WI38 (cell line): ENCODE results near the gene AP3M1.
A peak's percentile ranks its signal among the peaks of the same experiment; 100 is the strongest.
"Not testable (repeated sequence)": the region's sequence is repeated elsewhere in the genome, so short reads cannot be mapped to it uniquely, and the experiment has no call there.

Source experiments
- H3K4me3 ChIP-seq: 2 replicates; pipeline ENCODE4 v1.5.1; 2011; ENCODE audit warnings: low read depth, mild to moderate bottlenecking, control low read depth, low read length
- TF ChIP-seq, protein P1 (sequence below): IDR thresholded peaks from 2 replicates; pipeline ENCODE4 v1.5.1; 2012; ENCODE audit warnings: low read depth, mild to moderate bottlenecking, control low read depth, low read length

AP3M1 gene

DNA sequence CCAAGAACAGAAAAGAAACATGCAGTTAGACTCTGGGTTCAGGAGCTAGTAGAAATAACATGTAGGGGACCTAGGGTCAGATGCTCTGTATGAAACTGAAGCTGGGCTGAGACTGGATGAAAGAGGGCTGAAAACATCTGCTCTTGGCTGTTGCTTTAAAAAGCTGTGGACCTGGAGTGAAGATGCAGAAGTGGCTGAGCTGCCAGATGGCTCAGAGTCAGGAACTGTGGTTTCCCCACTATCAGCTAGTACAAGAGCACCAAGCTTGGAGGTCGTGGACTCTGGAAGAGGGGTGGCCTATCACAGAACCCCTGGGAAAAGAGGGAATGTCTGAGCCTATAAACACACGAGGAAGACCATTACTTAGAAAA is 6.3 kb upstream of the AP3M1 start:
- no peak overlapping the region for H3K4me3 ChIP-seq
- TF ChIP-seq, protein P1, sequence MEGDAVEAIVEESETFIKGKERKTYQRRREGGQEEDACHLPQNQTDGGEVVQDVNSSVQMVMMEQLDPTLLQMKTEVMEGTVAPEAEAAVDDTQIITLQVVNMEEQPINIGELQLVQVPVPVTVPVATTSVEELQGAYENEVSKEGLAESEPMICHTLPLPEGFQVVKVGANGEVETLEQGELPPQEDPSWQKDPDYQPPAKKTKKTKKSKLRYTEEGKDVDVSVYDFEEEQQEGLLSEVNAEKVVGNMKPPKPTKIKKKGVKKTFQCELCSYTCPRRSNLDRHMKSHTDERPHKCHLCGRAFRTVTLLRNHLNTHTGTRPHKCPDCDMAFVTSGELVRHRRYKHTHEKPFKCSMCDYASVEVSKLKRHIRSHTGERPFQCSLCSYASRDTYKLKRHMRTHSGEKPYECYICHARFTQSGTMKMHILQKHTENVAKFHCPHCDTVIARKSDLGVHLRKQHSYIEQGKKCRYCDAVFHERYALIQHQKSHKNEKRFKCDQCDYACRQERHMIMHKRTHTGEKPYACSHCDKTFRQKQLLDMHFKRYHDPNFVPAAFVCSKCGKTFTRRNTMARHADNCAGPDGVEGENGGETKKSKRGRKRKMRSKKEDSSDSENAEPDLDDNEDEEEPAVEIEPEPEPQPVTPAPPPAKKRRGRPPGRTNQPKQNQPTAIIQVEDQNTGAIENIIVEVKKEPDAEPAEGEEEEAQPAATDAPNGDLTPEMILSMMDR: no peak

DNA sequence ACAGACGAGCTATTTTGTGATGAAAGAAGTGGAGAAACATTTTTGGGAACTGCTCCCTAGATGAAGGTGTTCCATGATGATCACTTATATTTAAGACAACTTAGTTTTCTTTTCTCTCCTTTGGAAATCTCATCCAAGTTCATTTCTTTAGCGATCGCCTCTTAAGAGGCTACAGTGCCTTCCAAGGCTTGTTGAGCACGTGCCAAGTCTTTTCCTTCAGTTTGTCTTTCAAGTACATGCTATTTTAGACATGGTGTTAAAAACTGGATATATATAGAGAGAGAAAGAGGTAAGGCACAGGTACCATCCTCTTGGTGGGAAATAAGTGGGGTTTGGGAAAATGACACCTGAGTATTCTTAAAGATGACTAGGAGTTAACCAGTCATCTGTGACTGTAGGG is 3.0 kb upstream of the AP3M1 start:
- TF ChIP-seq, protein P1: no peak
- no peak overlapping the region for H3K4me3 ChIP-seq

DNA sequence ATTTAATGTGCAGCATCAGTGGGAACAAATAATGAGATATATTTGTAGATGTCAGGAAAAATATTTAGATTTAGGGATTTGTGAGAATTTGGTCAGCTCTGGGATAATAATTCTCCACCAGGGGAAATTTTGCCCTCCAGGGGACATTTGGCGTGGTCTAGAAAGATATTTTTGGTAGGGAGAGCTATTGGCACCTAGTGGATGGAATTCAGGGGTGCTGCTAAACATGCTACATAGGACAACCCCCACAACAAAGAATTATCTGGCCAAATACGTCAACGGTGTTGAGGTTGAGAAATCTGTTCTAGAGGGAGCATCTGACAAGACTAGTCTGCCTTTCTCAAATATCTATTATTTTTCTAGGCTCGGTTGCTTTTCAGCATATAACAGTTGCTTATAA is 2.5 kb upstream of the AP3M1 start:
- H3K4me3 ChIP-seq: no peak overlapping the region
- TF ChIP-seq, protein P1: peak; percentile 31; the same call in 1 of the 2 replicates

DNA sequence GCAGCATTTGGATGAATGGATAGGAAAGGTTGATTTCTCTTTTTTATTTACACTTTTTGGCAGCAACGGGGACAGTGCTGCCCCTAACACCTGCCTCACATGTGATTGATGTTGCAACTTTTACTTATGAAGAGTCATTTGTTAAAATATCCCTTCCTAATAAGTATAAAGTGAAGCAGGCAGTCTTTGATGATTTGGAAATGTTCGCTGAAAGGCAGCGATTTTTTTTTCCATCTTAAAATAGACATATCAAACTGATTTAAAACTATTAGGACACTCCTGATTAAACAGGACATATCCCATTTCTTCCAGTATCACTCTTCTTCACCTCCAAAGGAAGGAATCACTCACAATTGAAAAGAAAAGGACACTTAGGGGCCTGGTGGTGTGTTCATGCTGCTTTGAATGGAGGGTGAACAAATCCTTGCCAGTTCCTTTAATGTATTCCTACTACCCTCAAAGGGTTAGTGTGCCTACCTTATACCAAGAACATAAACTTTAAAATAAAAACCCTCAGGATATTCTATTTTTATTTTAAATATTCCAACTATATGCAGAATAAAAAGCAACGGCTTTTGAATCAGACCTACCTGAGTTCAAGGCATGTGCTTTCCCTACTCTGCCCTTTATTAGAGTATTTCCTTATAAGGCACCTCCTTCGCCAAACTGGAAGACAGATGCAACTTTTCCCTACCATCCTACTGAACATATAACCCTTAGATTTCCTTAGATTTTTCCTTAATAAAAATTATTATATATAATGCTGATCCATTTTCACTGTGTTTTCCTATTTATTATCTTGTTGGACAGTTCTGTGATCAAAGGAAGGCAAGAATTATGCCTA is 1.5 kb upstream of the AP3M1 start:
- TF ChIP-seq, protein P1: no peak
- H3K4me3 ChIP-seq: peak overlapping the region; percentile 92

DNA sequence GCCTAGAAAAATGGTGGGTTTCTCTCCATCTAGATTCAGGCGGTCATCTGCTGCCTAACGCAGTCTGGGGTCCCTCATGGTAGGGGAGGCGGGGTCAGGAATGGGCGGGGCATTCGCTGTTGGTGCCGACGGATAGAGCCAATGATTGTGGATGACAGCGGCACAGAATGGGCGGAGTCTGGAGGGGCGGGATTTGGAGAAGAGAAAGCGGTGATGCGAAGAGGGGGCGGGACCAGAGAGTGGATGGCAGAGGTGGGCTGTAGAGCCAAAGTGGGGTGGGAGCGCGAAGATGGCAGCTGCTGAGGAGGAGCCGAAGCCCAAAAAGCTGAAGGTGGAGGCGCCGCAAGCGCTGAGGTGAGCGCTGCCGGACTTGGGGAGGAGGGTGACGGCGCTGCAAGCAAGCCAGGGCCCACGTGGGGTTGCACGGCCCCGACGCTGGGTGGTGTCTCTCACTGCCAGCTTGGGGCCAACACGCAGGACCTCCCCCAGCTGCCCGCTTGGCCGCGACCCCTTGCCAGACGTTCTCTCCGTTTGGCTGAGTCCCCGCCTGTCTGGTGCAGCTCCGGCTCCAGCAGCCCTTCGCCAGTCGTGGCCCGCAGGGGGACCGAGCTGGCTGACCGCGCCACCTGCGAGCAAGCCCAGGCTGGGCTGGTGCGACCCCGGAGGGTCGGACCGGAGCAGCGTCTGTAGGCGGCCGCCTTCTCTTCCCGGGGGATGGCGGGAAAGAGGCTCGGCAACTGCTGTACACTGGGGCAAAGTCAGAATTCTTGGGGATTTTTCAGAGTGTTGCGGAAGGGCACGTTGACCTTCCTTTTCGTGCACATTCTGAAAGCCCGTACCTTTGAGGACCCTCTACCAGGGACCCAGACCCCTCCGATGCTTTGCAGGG is 606 bp upstream of the AP3M1 start, which contains the start of gene ADK:
ADK (plus strand) TSS at position 232 of the 889 bp plus-strand sequence; CDS start at position 290, 58 bp downstream.
- TF ChIP-seq, protein P1: peak; percentile 34

DNA sequence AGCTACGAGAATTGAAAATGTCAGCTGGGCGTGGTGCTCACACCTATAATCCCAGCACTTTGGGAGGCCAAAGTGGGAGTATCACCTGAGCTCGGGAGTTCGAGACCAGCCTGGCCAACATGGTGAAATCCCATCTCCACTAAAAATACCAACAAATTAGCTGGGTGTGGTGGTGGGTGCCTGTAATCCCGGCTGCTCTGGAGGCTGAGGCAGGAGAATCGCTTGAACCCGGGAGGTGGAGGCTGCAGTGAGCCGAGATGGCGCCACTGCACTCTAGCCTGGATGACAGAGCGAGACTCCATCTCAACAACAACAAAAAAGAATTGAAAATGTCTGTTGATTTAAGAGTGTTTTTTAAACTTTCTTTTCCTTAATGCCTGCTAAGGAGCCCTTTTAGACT is 3.6 kb downstream of the AP3M1 start:
- H3K4me3 ChIP-seq: not testable (repeated sequence)

More for the DNA sequence above, 606 bp upstream of the AP3M1 start, which contains the start of gene ADK:
- peak within 1 kb of the TSS; percentile 92 for H3K4me3 ChIP-seq

DNA sequence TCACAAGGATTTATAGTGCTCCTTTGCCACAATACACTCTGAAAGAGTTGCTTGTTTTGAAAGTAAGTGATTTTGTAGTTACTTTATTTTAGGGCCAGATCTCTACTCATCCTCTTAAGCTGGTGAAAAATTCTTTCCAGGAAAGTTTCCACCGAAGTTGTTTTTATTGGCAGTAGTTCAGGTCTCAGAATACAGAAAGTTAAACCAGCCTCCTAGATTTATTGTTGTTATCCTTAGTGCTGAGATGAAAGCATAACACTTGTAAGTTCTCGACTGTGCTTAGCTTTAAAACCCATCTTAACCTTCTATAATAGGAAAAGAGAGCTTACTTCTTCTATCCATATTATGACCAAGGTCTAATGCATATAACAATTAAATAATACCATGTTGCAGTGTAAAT is 5.5 kb downstream of the AP3M1 start:
- TF ChIP-seq, protein P1: no peak
- H3K4me3 ChIP-seq: no peak overlapping the region
